Esophagus mucosa (tissue), 1 donor: ENCODE data around the gene SRPK3. TPM values are rescaled to one million over a fixed set of nuclear protein-coding genes. Genes with fewer than 3 reads are reported as not detected.
A peak's percentile ranks its signal among the peaks of the same experiment; 100 is the strongest.
"Not testable (repeated sequence)": the region's sequence is repeated elsewhere in the genome, so short reads cannot be mapped to it uniquely, and the experiment has no call there.

Experiments
- ATAC-seq: fragments of 200-7000 bp; cut with Tn5 transposase; one replicate; pipeline ENCODE4 v1.9.1; 2020
- total RNA-seq: library from RNA; stranded (reverse); gene quantifications from one replicate; pipeline ENCODE4 v1.2.4, GENCODE V29; 2023
- donor health status: DM: yes; HTN: yes; CAD: no.

Gene SRPK3
- total RNA-seq: 0.12 TPM

GRCh38 chrX:153780678-153781427, at the start of gene SRPK3:
SRPK3 (plus strand) TSS chrX:153781041; CDS start chrX:153781087, 46 bp downstream.
- peak; percentile 2 for ATAC-seq

GRCh38 chrX:153731117-153731844, 49.6 kb upstream of the SRPK3 start:
- ATAC-seq: no peak

- no peak for ATAC-seq
These were observed 49.0 kb upstream of the SRPK3 start for GRCh38 chrX:153731845-153732215.

GRCh38 chrX:153732401-153732800, 48.4 kb upstream of the SRPK3 start:
- peak; percentile 85 for ATAC-seq

- ATAC-seq: no peak
These were observed 47.1 kb upstream of the SRPK3 start for GRCh38 chrX:153733651-153734240.

- no peak for ATAC-seq
These were observed 46.0 kb upstream of the SRPK3 start for GRCh38 chrX:153734871-153735270.

- ATAC-seq: no peak
These were observed 45.6 kb upstream of the SRPK3 start for GRCh38 chrX:153735274-153735673.

- ATAC-seq: no peak
These were observed 44.6 kb upstream of the SRPK3 start for GRCh38 chrX:153736071-153736820.

- ATAC-seq: no peak
These were observed 43.9 kb upstream of the SRPK3 start for GRCh38 chrX:153736871-153737441.

GRCh38 chrX:153738056-153738605, 42.7 kb upstream of the SRPK3 start:
- no peak for ATAC-seq

GRCh38 chrX:153739754-153740486, 40.9 kb upstream of the SRPK3 start:
- peak; percentile 62 for ATAC-seq

GRCh38 chrX:153740631-153741222, 40.1 kb upstream of the SRPK3 start:
- ATAC-seq: no peak

GRCh38 chrX:153741446-153741845, 39.4 kb upstream of the SRPK3 start:
- no peak for ATAC-seq

- not testable (repeated sequence) for ATAC-seq
These were observed 38.7 kb upstream of the SRPK3 start for GRCh38 chrX:153742111-153742510.

GRCh38 chrX:153742796-153743467, 37.9 kb upstream of the SRPK3 start:
- ATAC-seq: not testable (repeated sequence)

GRCh38 chrX:153743468-153744209, 37.2 kb upstream of the SRPK3 start:
- ATAC-seq: peak; percentile 29

- ATAC-seq: no peak
These were observed 36.4 kb upstream of the SRPK3 start for GRCh38 chrX:153744210-153745066.

- ATAC-seq: not testable (repeated sequence)
These were observed 35.8 kb upstream of the SRPK3 start for GRCh38 chrX:153745067-153745433.

- no peak for ATAC-seq
These were observed 34.5 kb upstream of the SRPK3 start for GRCh38 chrX:153746359-153746758.
